Osteoblast (primary cell): ENCODE data around the gene SETX. TPM values are rescaled to one million over a fixed set of nuclear protein-coding genes. Genes with fewer than 3 reads are reported as not detected.

ENCODE experiments used
- DNase-seq: peaks from one replicate; pipeline ENCODE4 v3.0.0; 2011; ENCODE audit warnings: low spot score, mixed read lengths; ENCODE audit not compliant: insufficient read length; ENCODE audit errors: missing footprints
- H2AFZ ChIP-seq: 2 replicates; pipeline ENCODE4 v1.6.0; 2011; ENCODE audit warnings: mild to moderate bottlenecking, low read length
- H3K27ac ChIP-seq: 2 replicates; pipeline ENCODE4 v1.5.1; 2011; ENCODE audit warnings: mild to moderate bottlenecking, low read depth, low read length, moderate library complexity
- H3K27me3 ChIP-seq: 2 replicates; pipeline ENCODE4 v1.6.0; 2012; ENCODE audit warnings: mild to moderate bottlenecking, control low read depth, inconsistent platforms, low read length, moderate library complexity; ENCODE audit not compliant: insufficient read depth
- H3K36me3 ChIP-seq: 2 replicates; pipeline ENCODE4 v1.5.1; 2011; ENCODE audit warnings: mild to moderate bottlenecking, low read length, control low read depth, moderate library complexity; ENCODE audit not compliant: insufficient read depth
- H3K4me1 ChIP-seq: 2 replicates; pipeline ENCODE4 v1.5.1; 2011; ENCODE audit warnings: mild to moderate bottlenecking, low read length, control low read depth, moderate library complexity; ENCODE audit not compliant: insufficient read depth
- H3K4me2 ChIP-seq: 2 replicates; pipeline ENCODE4 v1.6.0; 2011; ENCODE audit warnings: mild to moderate bottlenecking, low read length; ENCODE audit not compliant: insufficient read depth
- H3K4me3 ChIP-seq: fragments of 200-600 bp; sonication (generic); 3 replicates; pipeline ENCODE4 v1.5.1; 2012; ENCODE audit warnings: mild to moderate bottlenecking, low read length, inconsistent platforms; ENCODE audit not compliant: insufficient read depth
- H3K79me2 ChIP-seq: 2 replicates; pipeline ENCODE4 v1.6.0; 2012; ENCODE audit warnings: mild to moderate bottlenecking, low read length, control low read depth, inconsistent platforms; ENCODE audit not compliant: insufficient read depth
- H3K9me3 ChIP-seq: 2 replicates; pipeline ENCODE4 v1.5.1; 2011; ENCODE audit warnings: low read depth, low read length, control low read depth
- H4K20me1 ChIP-seq: 2 replicates; pipeline ENCODE4 v1.6.0; 2012; ENCODE audit warnings: mild to moderate bottlenecking, low read length, control low read depth; ENCODE audit not compliant: insufficient read depth
- total RNA-seq: library from RNA; depleted of rRNA; stranded (reverse); fragments of >200 nt; gene quantifications from 2 replicates; pipeline ENCODE4 v1.2.3, GENCODE V29; 2012
- TF ChIP-seq, protein P1 (sequence below): IDR thresholded peaks from 2 replicates; pipeline ENCODE4 v1.5.1; 2011; ENCODE audit warnings: mild to moderate bottlenecking, low read depth, low read length, moderate library complexity; ENCODE audit errors: extremely low read depth

The SETX gene
- total RNA-seq, 1 donor = 89.0 TPM

DNA sequence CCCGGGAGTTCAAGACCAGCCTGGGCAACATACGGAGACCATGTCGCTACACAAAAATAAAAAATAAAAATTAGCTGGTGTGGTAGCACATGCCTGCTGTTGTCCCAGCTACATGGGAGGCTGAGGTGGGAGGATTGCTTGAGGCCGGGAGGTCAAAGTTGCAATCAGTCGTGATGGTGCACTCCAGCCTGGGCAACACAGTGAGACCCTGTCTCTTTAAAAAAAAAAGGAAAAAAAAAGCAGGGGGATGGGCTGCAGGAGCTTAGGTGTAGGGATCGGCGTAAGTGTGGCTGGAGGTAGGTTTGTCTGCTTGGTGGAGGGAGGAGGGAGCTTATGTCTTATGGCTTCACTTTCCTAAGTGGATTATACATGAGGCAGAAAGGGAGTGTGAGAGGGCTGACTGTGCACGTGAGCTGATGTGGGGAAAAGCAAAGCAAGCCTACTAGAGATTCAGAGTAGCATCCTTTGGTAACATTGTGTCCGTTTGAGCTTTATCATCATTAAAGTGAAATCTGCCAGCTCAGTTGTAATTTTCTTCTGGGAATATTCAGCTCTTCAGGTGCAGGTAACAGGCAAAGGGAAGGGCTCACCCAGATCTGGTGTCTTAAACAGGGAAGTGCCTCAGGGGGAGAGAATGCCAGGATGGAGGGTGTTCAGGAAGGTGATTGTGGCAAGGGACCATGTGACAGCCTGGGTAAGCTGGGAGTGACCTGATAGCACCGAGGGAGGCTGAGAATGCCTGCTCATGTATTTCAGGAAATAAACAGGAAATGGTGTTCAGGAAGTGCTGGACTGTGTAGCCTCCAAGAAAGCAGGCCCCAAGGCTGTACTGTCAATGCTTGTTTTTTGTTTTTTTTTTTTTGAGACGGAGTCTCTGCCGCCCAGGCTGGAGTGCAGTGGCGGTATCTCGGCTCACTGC lies 17.6 kb upstream of the SETX start:
- no peak overlapping the region for H3K27ac ChIP-seq
- no peaks in the 10 kb centered on the region for H3K9me3 ChIP-seq
- DNase-seq = no peak

DNA sequence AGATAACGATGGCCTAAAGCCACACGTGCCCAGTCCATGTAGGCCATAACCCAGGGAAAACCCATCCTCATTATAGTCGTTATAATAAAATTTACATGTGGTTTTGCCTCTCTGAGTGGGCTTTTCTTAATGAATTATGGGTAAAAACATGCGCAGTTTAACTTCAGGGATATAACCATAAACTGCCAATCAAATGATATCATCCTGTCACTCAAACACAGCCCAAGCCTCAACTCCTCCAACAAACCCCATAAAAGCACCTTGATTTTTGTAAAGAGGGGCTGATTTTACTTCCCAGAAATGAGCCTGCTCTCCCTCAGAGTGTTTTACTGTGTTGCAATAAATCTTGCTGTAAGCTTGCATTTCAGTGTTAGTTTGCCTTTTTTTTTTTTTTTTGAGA lies 15.8 kb upstream of the SETX start:
- no peak for DNase-seq
- Histone ChIP-seq H3K36me3 (no peaks in the 10 kb centered on the region), H2AFZ (no peak overlapping the region), H4K20me1 (no peaks in the 10 kb centered on the region), H3K27me3 (no peaks in the 10 kb centered on the region), H3K79me2 (no peaks in the 10 kb centered on the region), H3K4me3 (no peak overlapping the region), H3K4me2 (no peak overlapping the region), H3K9me3 (no peaks in the 10 kb centered on the region), H3K4me1 (no peaks in the 10 kb centered on the region), H3K27ac (no peak overlapping the region)
- TF ChIP-seq, protein P1, sequence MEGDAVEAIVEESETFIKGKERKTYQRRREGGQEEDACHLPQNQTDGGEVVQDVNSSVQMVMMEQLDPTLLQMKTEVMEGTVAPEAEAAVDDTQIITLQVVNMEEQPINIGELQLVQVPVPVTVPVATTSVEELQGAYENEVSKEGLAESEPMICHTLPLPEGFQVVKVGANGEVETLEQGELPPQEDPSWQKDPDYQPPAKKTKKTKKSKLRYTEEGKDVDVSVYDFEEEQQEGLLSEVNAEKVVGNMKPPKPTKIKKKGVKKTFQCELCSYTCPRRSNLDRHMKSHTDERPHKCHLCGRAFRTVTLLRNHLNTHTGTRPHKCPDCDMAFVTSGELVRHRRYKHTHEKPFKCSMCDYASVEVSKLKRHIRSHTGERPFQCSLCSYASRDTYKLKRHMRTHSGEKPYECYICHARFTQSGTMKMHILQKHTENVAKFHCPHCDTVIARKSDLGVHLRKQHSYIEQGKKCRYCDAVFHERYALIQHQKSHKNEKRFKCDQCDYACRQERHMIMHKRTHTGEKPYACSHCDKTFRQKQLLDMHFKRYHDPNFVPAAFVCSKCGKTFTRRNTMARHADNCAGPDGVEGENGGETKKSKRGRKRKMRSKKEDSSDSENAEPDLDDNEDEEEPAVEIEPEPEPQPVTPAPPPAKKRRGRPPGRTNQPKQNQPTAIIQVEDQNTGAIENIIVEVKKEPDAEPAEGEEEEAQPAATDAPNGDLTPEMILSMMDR = no peak

More for the DNA sequence above, 17.6 kb upstream of the SETX start:
- H3K4me3 ChIP-seq = no peak overlapping the region
- H2AFZ ChIP-seq = no peak overlapping the region
- no peaks in the 10 kb centered on the region for H3K27me3 ChIP-seq
- peaks cover 12% of the 10 kb centered on the region for H3K36me3 ChIP-seq
- TF ChIP-seq, protein P1 = no peak
- H3K79me2 ChIP-seq = no peaks in the 10 kb centered on the region
- no peaks in the 10 kb centered on the region for H4K20me1 ChIP-seq
- no peaks in the 10 kb centered on the region for H3K4me1 ChIP-seq
- H3K4me2 ChIP-seq = no peak overlapping the region

DNA sequence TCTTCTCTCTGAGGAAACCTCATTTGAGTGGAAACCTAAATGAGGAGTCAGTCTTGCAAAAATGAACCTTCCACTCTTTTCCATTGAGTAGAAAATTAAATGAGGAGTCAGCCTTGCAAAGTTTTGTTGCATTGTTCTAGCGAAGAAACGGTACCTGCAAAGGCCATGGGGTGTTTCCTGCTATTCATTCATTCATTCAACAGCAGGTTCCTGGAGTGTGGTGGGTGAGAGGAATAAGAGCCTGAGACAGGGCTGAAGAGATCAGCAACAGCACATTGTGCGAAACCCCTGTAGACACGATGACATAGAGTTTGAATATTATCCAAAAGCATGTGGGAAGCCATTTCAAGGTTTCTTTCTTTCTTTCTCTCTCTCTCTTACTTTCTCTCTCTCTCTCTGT lies 14.6 kb upstream of the SETX start:
- Histone ChIP-seq H2AFZ (no peak overlapping the region), H3K79me2 (no peaks in the 10 kb centered on the region), H3K27ac (no peak overlapping the region), H3K4me2 (no peak overlapping the region), H3K4me1 (no peaks in the 10 kb centered on the region), H3K4me3 (no peak overlapping the region), H3K9me3 (no peaks in the 10 kb centered on the region), H4K20me1 (no peaks in the 10 kb centered on the region), H3K36me3 (no peaks in the 10 kb centered on the region), H3K27me3 (no peaks in the 10 kb centered on the region)
- TF ChIP-seq, protein P1 = no peak
- DNase-seq = peak; percentile 75

DNA sequence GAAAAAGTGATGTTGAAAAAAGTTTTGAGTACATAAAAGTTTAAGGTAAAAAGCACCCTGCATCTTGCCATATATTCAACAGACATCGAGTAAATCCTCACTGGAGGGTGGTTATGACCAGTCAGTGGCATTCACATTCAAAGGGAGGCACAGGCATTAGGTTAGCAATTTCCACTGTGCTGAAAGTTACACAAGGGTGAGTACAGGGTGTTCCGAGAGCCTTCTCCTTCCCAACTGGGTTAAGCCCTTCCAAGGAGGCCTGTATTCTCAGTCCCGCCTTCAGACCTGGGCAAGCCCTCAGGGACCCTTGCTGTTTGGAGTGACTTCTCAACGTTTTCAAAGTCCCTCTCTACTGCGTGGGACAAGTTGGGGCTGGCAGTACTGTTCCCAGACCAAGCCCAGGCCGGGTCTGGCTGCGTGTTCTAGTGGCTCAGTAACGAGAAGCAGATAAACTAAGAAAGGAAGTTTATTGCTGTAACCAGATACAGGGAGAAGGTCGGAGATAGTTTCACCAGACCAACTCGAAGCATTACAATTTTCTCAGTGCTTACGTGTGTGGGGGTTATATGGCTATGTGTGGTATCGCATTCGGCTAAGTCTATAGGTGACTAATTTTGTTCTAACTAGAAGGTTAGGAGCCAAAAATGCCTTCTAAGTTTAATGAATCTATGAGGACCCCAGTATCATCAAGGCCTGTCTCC lies 13.0 kb upstream of the SETX start:
- H3K4me1 ChIP-seq = no peaks in the 10 kb centered on the region
- no peaks in the 10 kb centered on the region for H3K27me3 ChIP-seq
- no peak overlapping the region for H3K4me3 ChIP-seq
- no peak for DNase-seq
- no peaks in the 10 kb centered on the region for H3K79me2 ChIP-seq
- H3K36me3 ChIP-seq = no peaks in the 10 kb centered on the region
- H3K27ac ChIP-seq = no peak overlapping the region
- no peaks in the 10 kb centered on the region for H3K9me3 ChIP-seq
- no peaks in the 10 kb centered on the region for H4K20me1 ChIP-seq
- TF ChIP-seq, protein P1 = no peak
- H2AFZ ChIP-seq = no peak overlapping the region
- no peak overlapping the region for H3K4me2 ChIP-seq
